CD8-positive, alpha-beta memory T cell (primary cell): Measurements from ENCODE around the gene CENPT. TPM values are rescaled to one million over a fixed set of nuclear protein-coding genes. Genes with fewer than 3 reads are reported as not detected.
A peak's percentile ranks its signal among the peaks of the same experiment; 100 is the strongest.
"Not testable (repeated sequence)": the region's sequence is repeated elsewhere in the genome, so short reads cannot be mapped to it uniquely, and the experiment has no call there.

Experiments
- CTCF ChIA-PET: fragments of 350-600 bp; sonication (Branson Sonifier 250); formaldehyde crosslinking; loops from one replicate; lab custom pipeline; 2021; ENCODE audit warnings: antibody characterized with exemption; lab: Charles Lee
- POLR2A ChIA-PET: fragments of 350-600 bp; sonication (Branson Sonifier 250); formaldehyde crosslinking; loops from one replicate; lab custom pipeline; 2021; ENCODE audit warnings: antibody characterized with exemption; lab: Charles Lee
- DNase-seq, 5 donors: peaks; one replicate each; pipeline versions ENCODE4 v3.0.0 to v3.0.0-alpha.2; 2020 to 2022; ENCODE audit warnings: mixed read lengths in 1 of 5
- H3K27ac ChIP-seq: one replicate; pipeline ENCODE4 v1.7.0; 2013; ENCODE audit warnings: low read depth, mild to moderate bottlenecking, low read length, moderate library complexity
- H3K27me3 ChIP-seq: 2 replicates; pipeline ENCODE4 v1.7.0; 2013; ENCODE audit warnings: low read length, mild to moderate bottlenecking; ENCODE audit not compliant: insufficient read depth, poor library complexity, severe bottlenecking
- H3K36me3 ChIP-seq: 2 replicates; pipeline ENCODE4 v1.7.0; 2013; ENCODE audit warnings: mild to moderate bottlenecking, low read length, moderate library complexity; ENCODE audit not compliant: insufficient read depth
- H3K4me1 ChIP-seq: 2 replicates; pipeline ENCODE4 v1.7.0; 2013; ENCODE audit warnings: mild to moderate bottlenecking, low read length, moderate library complexity; ENCODE audit not compliant: insufficient read depth
- H3K4me3 ChIP-seq: 2 replicates; pipeline ENCODE4 v1.7.0; 2013; ENCODE audit warnings: mild to moderate bottlenecking, low read length
- H3K9me3 ChIP-seq: 2 replicates; pipeline ENCODE4 v1.7.0; 2013; ENCODE audit warnings: mild to moderate bottlenecking, low read length
- H3K27ac Mint-ChIP-seq, 8 donors: one replicate each; pipeline ENCODE4 v1.8.0; 2020 to 2021; ENCODE audit warnings: mixed read lengths in 8 of 8, mild to moderate bottlenecking in 6 of 8, inconsistent platforms in 3 of 8, moderate library complexity in 3 of 8
- H3K27me3 Mint-ChIP-seq, 2 donors: one replicate each; pipeline ENCODE4 v1.8.0; 2020 to 2021; ENCODE audit warnings: mixed read lengths in 2 of 2, mild to moderate bottlenecking in 1 of 2, moderate library complexity in 1 of 2
- H3K36me3 Mint-ChIP-seq, 3 donors: one replicate each; pipeline ENCODE4 v1.8.0; 2020 to 2021; ENCODE audit warnings: mixed read lengths in 3 of 3, inconsistent platforms in 1 of 3, mild to moderate bottlenecking in 1 of 3
- H3K4me1 Mint-ChIP-seq, 3 donors: one replicate each; pipeline ENCODE4 v1.8.0; 2020 to 2021; ENCODE audit warnings: mixed read lengths in 3 of 3, inconsistent platforms in 1 of 3, mild to moderate bottlenecking in 1 of 3
- H3K4me3 Mint-ChIP-seq, 7 donors: one replicate each; pipeline ENCODE4 v1.8.0; 2020 to 2021; ENCODE audit warnings: mixed read lengths in 7 of 7, mild to moderate bottlenecking in 6 of 7, moderate library complexity in 4 of 7, inconsistent platforms in 2 of 7
- H3K9me3 Mint-ChIP-seq, 5 donors: one replicate each; pipeline ENCODE4 v1.8.0; 2020 to 2022; ENCODE audit warnings: mixed read lengths in 5 of 5, mild to moderate bottlenecking in 3 of 5, moderate library complexity in 2 of 5, inconsistent platforms in 1 of 5
- polyA plus RNA-seq: library from polyadenylated mRNA; unstranded; fragments of 300-500 nt; fragmentation: Illumina TruSeq; gene quantifications from one replicate; pipeline ENCODE4 v1.2.3, GENCODE V29; 2021
- total RNA-seq, 2 experiments: library from RNA; stranded (reverse); gene quantifications; one replicate each; pipeline ENCODE4 v1.2.3, GENCODE V29; 2021

Gene CENPT
- total and polyA plus RNA-seq, 3 experiments from 2014 or later: 14.3 to 58.6 (median 56.5) TPM

DNA sequence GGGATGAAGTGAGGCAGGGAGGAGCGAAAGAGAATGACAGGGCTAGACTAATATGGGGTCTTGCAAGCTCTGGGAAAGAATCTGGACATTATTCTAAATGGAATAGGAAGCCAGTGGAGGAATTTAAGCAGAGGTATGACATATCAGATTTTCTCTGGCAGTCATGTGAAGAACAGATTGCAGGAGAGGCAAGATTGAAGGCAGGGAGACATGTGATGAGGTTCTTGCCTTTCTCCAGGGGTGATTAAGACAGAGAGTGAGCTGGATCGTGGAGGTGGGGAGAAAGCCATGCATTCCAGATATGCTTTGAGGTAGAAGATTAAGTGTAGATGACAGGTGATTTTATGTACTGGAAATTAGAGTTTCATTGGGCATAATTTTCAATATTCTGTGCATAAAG lies 9.7 kb downstream of the CENPT start:
- ChIA-PET POLR2A (interaction anchor here (0.6 kb wide), 1 partner anchor 34 kb away, joined by 4 read pairs; no protein-coding TSS in a partner anchor), CTCF (interaction anchor here (1.7 kb wide), 1 partner anchor 21 kb away, joined by 7 read pairs; no protein-coding TSS in a partner anchor)
- Histone ChIP-seq H3K27me3 (no peaks in the 10 kb centered on the region), H3K27ac (no peak overlapping the region), H3K36me3 (no peaks in the 10 kb centered on the region), H3K4me3 (no peak overlapping the region), H3K4me1 (peaks cover 17% of the 10 kb centered on the region), H3K9me3 (no peaks in the 10 kb centered on the region)
- Mint-ChIP-seq H3K36me3 (peaks cover 0 to 11% (median 0%) of the 10 kb centered on the region in 3 donors), H3K4me1 (peaks cover 14 to 22% (median 18%) of the 10 kb centered on the region in 3 donors), H3K4me3 (peak overlapping the region in 1 of 7 donors; percentile 40), H3K27ac (peak overlapping the region in 1 of 8 donors; percentile 14), H3K27me3 (peaks cover 0 to 1% of the 10 kb centered on the region in 2 donors), H3K9me3 (no peaks in the 10 kb centered on the region)
- DNase-seq: no peak

DNA sequence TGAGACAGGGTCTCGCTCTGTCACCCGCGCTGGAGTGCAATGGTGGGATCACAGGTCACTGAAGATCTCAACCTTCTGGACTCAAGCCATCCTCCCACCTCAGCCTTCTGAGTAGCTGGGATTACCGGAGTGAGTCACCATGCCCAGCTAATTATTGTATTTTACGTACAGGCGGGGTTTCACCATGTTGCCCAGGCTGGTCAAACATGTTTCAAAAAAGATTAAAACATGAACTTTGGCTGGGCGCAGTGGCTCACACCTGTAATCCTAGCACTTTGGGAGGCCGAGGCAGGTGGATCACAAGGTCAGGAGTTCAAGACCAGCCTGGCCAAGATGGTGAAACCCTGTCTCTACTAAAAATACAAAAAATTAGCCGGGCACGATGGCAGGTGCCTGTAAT lies 10.3 kb downstream of the CENPT start:
- H3K27me3 Mint-ChIP-seq, DNase-seq, H3K27ac Mint-ChIP-seq, H3K27me3 ChIP-seq, H3K9me3 Mint-ChIP-seq, H3K36me3 ChIP-seq, H3K27ac ChIP-seq, POLR2A ChIA-PET, H3K9me3 ChIP-seq, H3K4me3 ChIP-seq, H3K36me3 Mint-ChIP-seq, H3K4me3 Mint-ChIP-seq: not testable (repeated sequence)
- peaks cover 22% of the 10 kb centered on the region for H3K4me1 ChIP-seq
- CTCF ChIA-PET: interaction anchor here (1.7 kb wide), 1 partner anchor 21 kb away, joined by 7 read pairs; no protein-coding TSS in a partner anchor
- H3K4me1 Mint-ChIP-seq: peaks cover 19 to 25% (median 25%) of the 10 kb centered on the region in 3 donors

DNA sequence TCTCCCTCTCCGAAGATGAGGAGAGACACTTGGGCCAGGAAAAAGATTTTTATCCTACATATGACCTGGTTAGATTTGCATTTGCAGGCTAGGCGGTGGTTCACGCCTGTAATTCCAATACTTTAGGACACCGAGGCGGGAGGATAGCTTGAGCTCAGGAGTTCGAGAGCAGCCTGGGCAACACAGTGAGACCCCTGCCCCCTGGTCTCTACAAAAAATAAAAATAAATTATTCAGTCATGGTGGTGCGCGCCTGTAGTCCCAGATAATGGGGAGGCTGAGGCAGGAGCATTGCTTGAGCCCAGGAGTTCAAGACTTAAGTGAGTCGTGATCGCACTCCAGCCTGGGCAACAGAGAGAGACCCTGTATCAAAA lies 13.3 kb downstream of the CENPT start:
- no peaks in the 10 kb centered on the region for H3K9me3 Mint-ChIP-seq
- H3K4me3 ChIP-seq: peak overlapping the region; percentile 90
- peaks cover 0 to 32% (median 2%) of the 10 kb centered on the region in 3 donors for H3K36me3 Mint-ChIP-seq
- CTCF ChIA-PET: interaction anchor here (0.9 to 5.2 kb wide), 11 partner anchors 9 to 313 kb away, joined by 3 to 35 read pairs (median 6); partner anchors contain the start of genes RANBP10 and TSNAXIP1
- peaks cover 16% of the 10 kb centered on the region for H3K4me1 ChIP-seq
- no peaks in the 10 kb centered on the region for H3K27me3 ChIP-seq
- no peaks in the 10 kb centered on the region for H3K9me3 ChIP-seq
- peak overlapping the region; percentile 88 to 95 (median 92) for H3K4me3 Mint-ChIP-seq
- H3K36me3 ChIP-seq: peaks cover 8% of the 10 kb centered on the region
- H3K27ac Mint-ChIP-seq: peak overlapping the region in 6 of 8 donors; percentile 37 to 88 (median 79)
- peaks cover 13 to 21% (median 19%) of the 10 kb centered on the region in 3 donors for H3K4me1 Mint-ChIP-seq
- no peak for DNase-seq
- H3K27me3 Mint-ChIP-seq: peaks cover 0 to 1% of the 10 kb centered on the region in 2 donors
- POLR2A ChIA-PET: interaction anchor here (0.6 to 1.9 kb wide), 5 partner anchors 11 to 101 kb away, joined by 3 to 12 read pairs (median 3); partner anchors contain the start of genes NUTF2, RANBP10 and TSNAXIP1
- peak overlapping the region; percentile 79 for H3K27ac ChIP-seq

DNA sequence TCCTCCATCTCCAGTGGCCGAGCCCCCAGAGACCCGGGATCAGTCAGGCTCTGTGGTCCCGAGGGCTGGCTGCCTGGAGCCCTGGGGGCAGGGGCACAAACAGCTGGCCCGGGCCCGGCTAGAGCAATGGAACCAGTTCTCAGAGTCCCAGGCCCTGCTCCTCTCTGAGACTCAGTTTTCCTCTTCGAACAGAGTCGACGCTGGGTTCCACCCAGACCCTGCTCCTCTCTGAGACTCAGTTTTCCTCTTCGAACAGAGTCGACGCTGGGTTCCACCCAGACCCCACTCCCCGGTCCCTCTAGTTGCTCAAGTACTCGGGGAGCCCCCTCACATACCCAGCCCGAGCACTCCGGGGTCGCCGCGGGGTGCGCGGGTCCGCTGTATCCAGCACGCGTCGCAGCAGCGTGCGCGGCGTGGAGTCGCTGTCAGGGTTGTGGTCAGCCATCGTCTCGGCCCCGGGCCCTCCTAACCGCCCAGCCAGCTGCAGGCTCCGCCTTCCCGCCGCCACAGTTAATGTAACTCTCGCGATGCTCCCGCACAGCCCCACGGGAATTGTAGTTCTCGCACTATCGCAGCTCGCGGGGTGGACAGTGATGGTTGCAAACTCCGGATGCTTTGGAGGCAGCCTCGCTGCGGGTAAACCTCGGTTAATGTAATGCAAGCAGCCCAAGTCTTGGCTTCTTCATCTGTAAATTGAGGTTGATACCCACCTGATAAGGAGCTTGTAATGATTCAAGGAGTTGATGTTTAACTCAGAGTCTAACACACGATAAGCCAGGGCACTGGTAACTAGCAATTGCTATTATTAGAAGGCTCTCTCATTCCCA lies 13.9 kb downstream of the CENPT start:
- Mint-ChIP-seq H3K4me3 (peak overlapping the region; percentile 88 to 95 (median 92)), H3K36me3 (peaks cover 0 to 38% (median 2%) of the 10 kb centered on the region in 3 donors), H3K27me3 (peaks cover 0 to 1% of the 10 kb centered on the region in 2 donors), H3K4me1 (peaks cover 13 to 21% (median 19%) of the 10 kb centered on the region in 3 donors), H3K27ac (peak overlapping the region; percentile 37 to 92 (median 86)), H3K9me3 (no peaks in the 10 kb centered on the region)
- peaks cover 16% of the 10 kb centered on the region for H3K4me1 ChIP-seq
- ChIA-PET POLR2A (interaction anchor here (0.6 to 1.9 kb wide), 6 partner anchors 12 to 102 kb away, joined by 3 to 12 read pairs (median 5); partner anchors contain the start of genes NUTF2, RANBP10 and TSNAXIP1), CTCF (interaction anchor here (0.9 to 5.2 kb wide), 12 partner anchors 9 to 312 kb away, joined by 3 to 35 read pairs (median 6); partner anchors contain the start of genes RANBP10 and TSNAXIP1)
- peak overlapping the region; percentile 79 for H3K27ac ChIP-seq
- peak; percentile 87 to 95 (median 88) for DNase-seq
- H3K27me3 ChIP-seq: no peaks in the 10 kb centered on the region
- H3K4me3 ChIP-seq: peak overlapping the region; percentile 90
- H3K9me3 ChIP-seq: no peaks in the 10 kb centered on the region
- H3K36me3 ChIP-seq: peaks cover 8% of the 10 kb centered on the region

GRCh38 chr16:67833030-67833414 lies 14.5 kb downstream of the CENPT start:
- no peaks in the 10 kb centered on the region for H3K9me3 ChIP-seq
- peak overlapping the region in 7 of 8 donors; percentile 57 to 92 (median 63) for H3K27ac Mint-ChIP-seq
- ChIA-PET POLR2A (interaction anchor here (1.1 to 1.9 kb wide), 3 partner anchors 12 to 27 kb away, joined by 7 to 12 read pairs (median 8); partner anchors contain the start of genes NUTF2, RANBP10 and TSNAXIP1), CTCF (interaction anchor here (0.9 to 5.2 kb wide), 9 partner anchors 9 to 312 kb away, joined by 3 to 35 read pairs (median 6); partner anchors contain the start of genes RANBP10 and TSNAXIP1)
- peaks cover 0 to 1% of the 10 kb centered on the region in 2 donors for H3K27me3 Mint-ChIP-seq
- no peaks in the 10 kb centered on the region for H3K27me3 ChIP-seq
- DNase-seq: no peak
- peaks cover 16% of the 10 kb centered on the region for H3K4me1 ChIP-seq
- H3K4me1 Mint-ChIP-seq: peaks cover 13 to 21% (median 19%) of the 10 kb centered on the region in 3 donors
- H3K36me3 Mint-ChIP-seq: peaks cover 0 to 44% (median 2%) of the 10 kb centered on the region in 3 donors
- no peaks in the 10 kb centered on the region for H3K9me3 Mint-ChIP-seq
- H3K27ac ChIP-seq: peak overlapping the region; percentile 79
- H3K4me3 Mint-ChIP-seq: peak overlapping the region; percentile 88 to 95 (median 92)
- peaks cover 8% of the 10 kb centered on the region for H3K36me3 ChIP-seq
- peak overlapping the region; percentile 90 for H3K4me3 ChIP-seq

- Histone ChIP-seq H3K27me3 (no peaks in the 10 kb centered on the region), H3K4me1 (peaks cover 10% of the 10 kb centered on the region), H3K27ac (no peak overlapping the region), H3K9me3 (no peaks in the 10 kb centered on the region), H3K4me3 (no peak overlapping the region), H3K36me3 (peaks cover 8% of the 10 kb centered on the region)
- POLR2A ChIA-PET: no interaction called here
- DNase-seq: no peak
- Mint-ChIP-seq H3K27ac (no peak overlapping the region), H3K36me3 (peaks cover 0 to 60% (median 2%) of the 10 kb centered on the region in 3 donors), H3K9me3 (no peaks in the 10 kb centered on the region), H3K4me1 (peaks cover 8 to 15% (median 14%) of the 10 kb centered on the region in 3 donors), H3K4me3 (no peak overlapping the region), H3K27me3 (no peaks in the 10 kb centered on the region)
- CTCF ChIA-PET: interaction anchor here (3.9 kb wide), 1 partner anchor 12 kb away, joined by 18 read pairs; no protein-coding TSS in a partner anchor
These were observed 18.8 kb downstream of the CENPT start for GRCh38 chr16:67828651-67829050.

- H3K9me3 Mint-ChIP-seq: no peaks in the 10 kb centered on the region
- Histone ChIP-seq H3K4me1 (no peaks in the 10 kb centered on the region), H3K27ac (no peak overlapping the region), H3K27me3 (no peaks in the 10 kb centered on the region), H3K4me3 (no peak overlapping the region), H3K36me3 (peaks cover under 1% of the 10 kb centered on the region), H3K9me3 (no peaks in the 10 kb centered on the region)
- H3K36me3 Mint-ChIP-seq: peaks cover 0 to 47% (median 2%) of the 10 kb centered on the region in 3 donors
- H3K4me1 Mint-ChIP-seq: no peaks in the 10 kb centered on the region
- CTCF ChIA-PET: interaction anchor here (2.0 kb wide), 1 partner anchor 9 kb away, joined by 15 read pairs; no protein-coding TSS in a partner anchor
- POLR2A ChIA-PET: no interaction called here
- H3K27me3 Mint-ChIP-seq: no peaks in the 10 kb centered on the region
- H3K4me3 Mint-ChIP-seq: no peak overlapping the region
- no peak for DNase-seq
- H3K27ac Mint-ChIP-seq: peak overlapping the region in 1 of 8 donors; percentile 12
These were observed 21.6 kb downstream of the CENPT start for GRCh38 chr16:67825906-67826305.
